ENCODE measurements around the gene NPAS2.

Gene NPAS2

DNA sequence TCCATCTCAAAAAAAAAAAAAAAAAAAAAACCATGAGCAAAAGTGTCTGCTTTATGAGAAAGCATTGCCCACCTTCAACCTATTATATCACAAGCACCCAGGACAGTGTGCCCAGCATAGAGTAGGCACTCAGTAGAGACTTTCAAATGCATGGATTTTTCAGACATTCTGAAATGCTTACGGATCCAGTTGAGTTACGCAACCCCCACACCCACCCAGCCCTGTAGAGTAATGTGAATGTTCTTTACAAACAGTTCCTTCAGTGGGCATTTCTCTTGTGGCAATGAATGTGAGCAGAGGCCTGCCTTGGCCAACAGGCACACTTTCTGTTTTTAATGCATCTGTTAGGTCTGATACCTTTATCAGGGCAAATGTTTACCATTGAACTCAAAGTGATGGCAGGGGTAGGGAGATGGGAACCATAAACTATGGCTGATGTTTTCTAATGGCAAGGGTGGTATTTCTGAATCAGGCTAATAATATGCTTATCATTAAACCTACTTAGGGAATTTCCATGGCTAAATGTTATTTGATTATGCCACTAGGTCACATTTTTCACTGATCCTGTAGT, 117.1 kb downstream of the NPAS2 start:
- TF ChIP-seq CTCF (IDR thresholded peaks at IDR 0.05; ENCODE audit: insufficient read depth, low read depth, low read length, missing control alignments): no peak

GRCh38 chr2:100938031-100939026, 118.4 kb downstream of the NPAS2 start:
- no peak for DNase-seq (ENCODE audit: low read depth)
- TF ChIP-seq CTCF (IDR thresholded peaks at IDR 0.05; ENCODE audit: insufficient read depth, low read depth, low read length, missing control alignments): no peak
- no peak overlapping the region for H3K4me3 ChIP-seq (ENCODE audit: low read depth, low read length)

More for the DNA sequence above, 117.1 kb downstream of the NPAS2 start:
- H3K4me3 ChIP-seq (ENCODE audit: low read depth, low read length): no peak overlapping the region
- DNase-seq (ENCODE audit: low read depth): no peak

- no peak for TF ChIP-seq CTCF (IDR thresholded peaks at IDR 0.05; ENCODE audit: insufficient read depth, low read depth, low read length, missing control alignments)
- no peak overlapping the region for H3K4me3 ChIP-seq (ENCODE audit: low read depth, low read length)
- DNase-seq (ENCODE audit: low read depth): no peak
Observed at GRCh38 chr2:100939445-100939844, 119.5 kb downstream of the NPAS2 start.

- no peak for TF ChIP-seq CTCF (IDR thresholded peaks at IDR 0.05; ENCODE audit: insufficient read depth, low read depth, low read length, missing control alignments)
- H3K4me3 ChIP-seq (ENCODE audit: low read depth, low read length): no peak overlapping the region
- DNase-seq (ENCODE audit: low read depth): no peak
Observed at GRCh38 chr2:100940240-100940639, 120.3 kb downstream of the NPAS2 start.

GRCh38 chr2:100940766-100941645, 121.1 kb downstream of the NPAS2 start:
- no peak overlapping the region for H3K4me3 ChIP-seq (ENCODE audit: low read depth, low read length)
- no peak for TF ChIP-seq CTCF (IDR thresholded peaks at IDR 0.05; ENCODE audit: insufficient read depth, low read depth, low read length, missing control alignments)
- no peak for DNase-seq (ENCODE audit: low read depth)

GRCh38 chr2:100941646-100942240, 121.8 kb downstream of the NPAS2 start:
- no peak for TF ChIP-seq CTCF (IDR thresholded peaks at IDR 0.05; ENCODE audit: insufficient read depth, low read depth, low read length, missing control alignments)
- H3K4me3 ChIP-seq (ENCODE audit: low read depth, low read length): no peak overlapping the region
- DNase-seq (ENCODE audit: low read depth): no peak

Measured in GM12865 (cell line).